H1 (cell line): ENCODE measurements around the gene SLK. TPM values are rescaled to one million over a fixed set of nuclear protein-coding genes. Genes with fewer than 3 reads are reported as not detected.

Experiments
- CHD1 ChIP-seq: IDR thresholded peaks from 2 replicates; pipeline ENCODE4 v1.6.1; 2012; ENCODE audit warnings: low read depth, low read length, improper control_type of control experiment
- HDAC2 ChIP-seq, 2 experiments: fragments of 300-600 bp in 1 of 2; sonication (generic) in 1 of 2; IDR thresholded peaks; 2 replicates each; pipeline ENCODE4 v1.6.1; 2011 to 2012; ENCODE audit warnings: low read depth in 2 of 2, low read length in 2 of 2, mild to moderate bottlenecking in 2 of 2, moderate library complexity in 2 of 2, borderline replicate concordance in 1 of 2, inconsistent platforms in 1 of 2
- HDAC6 ChIP-seq: IDR thresholded peaks from one replicate; pipeline ENCODE4 v1.7.1; 2012; ENCODE audit warnings: low read depth, mild to moderate bottlenecking, inconsistent platforms, low read length, moderate library complexity
- JUND ChIP-seq: IDR thresholded peaks from 2 replicates; pipeline ENCODE4 v1.6.1; 2011; ENCODE audit warnings: mild to moderate bottlenecking, improper control_type of control experiment, low read length
- RFX5 ChIP-seq: IDR thresholded peaks from 2 replicates; pipeline ENCODE4 v1.6.1; 2011; ENCODE audit warnings: low read depth, low read length, improper control_type of control experiment, borderline replicate concordance
- RXRA ChIP-seq: IDR thresholded peaks from 2 replicates; pipeline ENCODE4 v1.6.1; 2011; ENCODE audit warnings: low read depth, mild to moderate bottlenecking, low read length, moderate library complexity; ENCODE audit not compliant: insufficient read depth
- TAF7 ChIP-seq: optimal IDR thresholded peaks from 2 replicates; pipeline ENCODE3; 2011; ENCODE audit warnings: low read depth, mild to moderate bottlenecking, inconsistent platforms, low read length, moderate library complexity, borderline replicate concordance
- polyA plus RNA-seq, 7 experiments: library from polyadenylated mRNA; depleted of rRNA in 3 of 7; stranded (reverse) in 5 of 7; unstranded in 2 of 7; fragments of >200 nt in 5 of 7; fragments of 200-250 nt in 2 of 7; gene quantifications; 1 replicate in 5 of 7; 2 replicates in 1 of 7; 4 replicates in 1 of 7; pipeline versions ENCODE4 v1.2.1 to v1.2.3, GENCODE V29; 2011 to 2013; ENCODE audit warnings: missing spikeins in 2 of 7, mixed read lengths in 2 of 7
- total RNA-seq: library from RNA; stranded (reverse); fragmentation: NEBNext Ultra II Directional; extraction: Animal tissue kit (Norgen Biotek cat#: 25700); gene quantifications from 2 replicates; pipeline ENCODE4 v1.2.1, GENCODE V29; 2021

The SLK gene
- total and polyA plus RNA-seq, 2 of the 8 experiments (the other 6 are each of a cell fraction or from before 2014, with no cell fraction given): 2.7 to 18.3 TPM

GRCh38 chr10:103990531-103990930 is 23.6 kb downstream of the SLK start (continued):
- no peak for TF ChIP-seq RXRA
- TF ChIP-seq RFX5: no peak
- no peak for TF ChIP-seq CHD1
- no peak for TF ChIP-seq JUND
- no peak for TF ChIP-seq HDAC2 (IDR thresholded peaks at IDR 0.05; ENCODE audit: borderline replicate concordance in 1 of 2, low read depth in 2 of 2, low read length in 2 of 2)
- no peak for TF ChIP-seq HDAC6
- TF ChIP-seq TAF7: no peak
